Ureter (tissue), 1 donor: ENCODE results near the gene MSH3. TPM values are rescaled to one million over a fixed set of nuclear protein-coding genes. Genes with fewer than 3 reads are reported as not detected.
"Not testable (repeated sequence)": the region's sequence is repeated elsewhere in the genome, so short reads cannot be mapped to it uniquely, and the experiment has no call there.

Experiments
- DNase-seq: peaks from one replicate; pipeline ENCODE4 v3.0.0-alpha.2; 2020; ENCODE audit warnings: low spot score
- total RNA-seq: library from RNA; stranded (reverse); gene quantifications from one replicate; pipeline ENCODE4 v1.2.4, GENCODE V29; 2023
- donor health status: DM: yes; HTN: yes; CAD: no.

MSH3 gene
- total RNA-seq, 1 donor from 2014 or later: 26.0 TPM

GRCh38 chr5:80755626-80756025 is 101.2 kb downstream of the MSH3 start:
- DNase-seq: no peak

GRCh38 chr5:80756292-80756691 is 101.8 kb downstream of the MSH3 start:
- no peak for DNase-seq

- DNase-seq: no peak
These were observed 102.8 kb downstream of the MSH3 start for GRCh38 chr5:80757290-80757689.

GRCh38 chr5:80759866-80760577 is 105.6 kb downstream of the MSH3 start:
- DNase-seq: no peak

GRCh38 chr5:80760680-80761079 is 106.2 kb downstream of the MSH3 start:
- no peak for DNase-seq

- DNase-seq: no peak
These were observed 106.7 kb downstream of the MSH3 start for GRCh38 chr5:80761176-80761575.

GRCh38 chr5:80761966-80762365 is 107.5 kb downstream of the MSH3 start:
- no peak for DNase-seq

- DNase-seq: no peak
These were observed 108.1 kb downstream of the MSH3 start for GRCh38 chr5:80762573-80762972.

- no peak for DNase-seq
These were observed 108.8 kb downstream of the MSH3 start for GRCh38 chr5:80763211-80763610.

- no peak for DNase-seq
These were observed 109.6 kb downstream of the MSH3 start for GRCh38 chr5:80763873-80764647.

- DNase-seq: no peak
These were observed 110.3 kb downstream of the MSH3 start for GRCh38 chr5:80764786-80765185.

GRCh38 chr5:80777347-80778287 is 123.2 kb downstream of the MSH3 start:
- no peak for DNase-seq

- no peak for DNase-seq
These were observed 125.6 kb downstream of the MSH3 start for GRCh38 chr5:80780024-80780423.

GRCh38 chr5:80780761-80781285 is 126.4 kb downstream of the MSH3 start:
- no peak for DNase-seq

GRCh38 chr5:80781356-80781755 is 126.9 kb downstream of the MSH3 start:
- no peak for DNase-seq

- DNase-seq: no peak
These were observed 128.2 kb downstream of the MSH3 start for GRCh38 chr5:80782626-80783025.

GRCh38 chr5:80783751-80784150 is 129.3 kb downstream of the MSH3 start:
- not testable (repeated sequence) for DNase-seq

- no peak for DNase-seq
These were observed 130.0 kb downstream of the MSH3 start for GRCh38 chr5:80784451-80784850.

- not testable (repeated sequence) for DNase-seq
These were observed 135.0 kb downstream of the MSH3 start for GRCh38 chr5:80789319-80790016.

GRCh38 chr5:80790698-80791097 is 136.2 kb downstream of the MSH3 start:
- no peak for DNase-seq

GRCh38 chr5:80793354-80793753 is 138.9 kb downstream of the MSH3 start:
- DNase-seq: no peak
